HEK293 (cell line): ENCODE results near the gene IRF6.
A peak's percentile ranks its signal among the peaks of the same experiment; 100 is the strongest.

Experiments
- ATF2 ChIP-seq: fragments of 450-650 bp; formaldehyde crosslinking; IDR thresholded peaks from 2 replicates; pipeline ENCODE4 v1.5.1; 2016; ENCODE audit warnings: missing biosample characterization, missing genetic modification characterization, low read depth
- EGR2 ChIP-seq: fragments of 450-650 bp; formaldehyde crosslinking; IDR thresholded peaks from 2 replicates; pipeline ENCODE4 v1.5.1; 2016; ENCODE audit warnings: low read depth, missing biosample characterization, missing genetic modification characterization
- KLF1 ChIP-seq: fragments of 450-650 bp; formaldehyde crosslinking; IDR thresholded peaks from 2 replicates; pipeline ENCODE4 v1.5.1; 2016; ENCODE audit warnings: missing biosample characterization, missing genetic modification characterization
- RBAK ChIP-seq: fragments of 450-650 bp; formaldehyde crosslinking; IDR thresholded peaks from 2 replicates; pipeline ENCODE4 v1.5.1; 2016; ENCODE audit warnings: missing biosample characterization, missing genetic modification characterization
- REST ChIP-seq: fragments of 450-650 bp; formaldehyde crosslinking; IDR thresholded peaks from 2 replicates; pipeline ENCODE4 v1.5.1; 2016; ENCODE audit warnings: missing biosample characterization, missing genetic modification characterization
- TSHZ1 ChIP-seq: fragments of 450-650 bp; formaldehyde crosslinking; IDR thresholded peaks from 2 replicates; pipeline ENCODE4 v1.5.1; 2016; ENCODE audit warnings: missing biosample characterization, missing genetic modification characterization, borderline replicate concordance
- ZBTB20 ChIP-seq: fragments of 450-650 bp; formaldehyde crosslinking; IDR thresholded peaks from 2 replicates; pipeline ENCODE4 v1.5.1; 2016; ENCODE audit warnings: missing biosample characterization, missing genetic modification characterization
- ZBTB44 ChIP-seq: fragments of 450-650 bp; IDR thresholded peaks from 2 replicates; pipeline ENCODE4 v1.5.1; 2018; ENCODE audit warnings: missing biosample characterization, mild to moderate bottlenecking, missing genetic modification characterization
- ZEB2 ChIP-seq: fragments of 450-650 bp; formaldehyde crosslinking; IDR thresholded peaks from 2 replicates; pipeline ENCODE4 v1.5.1; 2016; ENCODE audit warnings: missing biosample characterization, missing genetic modification characterization
- ZFP37 ChIP-seq: fragments of 450-650 bp; formaldehyde crosslinking; IDR thresholded peaks from 2 replicates; pipeline ENCODE4 v1.5.1; 2016; ENCODE audit warnings: missing biosample characterization, missing genetic modification characterization
- ZNF24 ChIP-seq: fragments of 450-650 bp; formaldehyde crosslinking; IDR thresholded peaks from 2 replicates; pipeline ENCODE4 v1.5.1; 2016; ENCODE audit warnings: missing biosample characterization, missing genetic modification characterization
- ZNF324 ChIP-seq: fragments of 450-650 bp; formaldehyde crosslinking; IDR thresholded peaks from 2 replicates; pipeline ENCODE4 v1.5.1; 2016; ENCODE audit warnings: missing biosample characterization, missing genetic modification characterization
- ZNF530 ChIP-seq: fragments of 450-650 bp; formaldehyde crosslinking; IDR thresholded peaks from 2 replicates; pipeline ENCODE4 v1.5.1; 2016; ENCODE audit warnings: low read depth, missing biosample characterization, missing genetic modification characterization
- ZNF544 ChIP-seq: fragments of 450-650 bp; formaldehyde crosslinking; IDR thresholded peaks from 2 replicates; pipeline ENCODE4 v1.5.0; 2017; ENCODE audit warnings: missing biosample characterization, missing genetic modification characterization
- ZNF610 ChIP-seq: fragments of 450-650 bp; formaldehyde crosslinking; IDR thresholded peaks from 2 replicates; pipeline ENCODE4 v1.5.1; 2016; ENCODE audit warnings: missing biosample characterization, missing genetic modification characterization, borderline replicate concordance
- ZNF629 ChIP-seq: fragments of 450-650 bp; formaldehyde crosslinking; IDR thresholded peaks from 2 replicates; pipeline ENCODE4 v1.5.1; 2017; ENCODE audit warnings: missing biosample characterization, missing genetic modification characterization
- ZNF658 ChIP-seq: fragments of 450-650 bp; formaldehyde crosslinking; IDR thresholded peaks from 2 replicates; pipeline ENCODE4; 2016; ENCODE audit warnings: missing biosample characterization, missing genetic modification characterization
- ZNF692 ChIP-seq: fragments of 450-650 bp; formaldehyde crosslinking; IDR thresholded peaks from 2 replicates; pipeline ENCODE4 v1.5.1; 2016; ENCODE audit warnings: missing biosample characterization, missing genetic modification characterization
- ZNF747 ChIP-seq: fragments of 450-650 bp; formaldehyde crosslinking; IDR thresholded peaks from 2 replicates; pipeline ENCODE4 v1.5.1; 2016; ENCODE audit warnings: missing biosample characterization, missing genetic modification characterization
- ZNF76 ChIP-seq: fragments of 450-650 bp; formaldehyde crosslinking; IDR thresholded peaks from 2 replicates; pipeline ENCODE4; 2016; ENCODE audit warnings: low read depth, missing biosample characterization, missing genetic modification characterization, borderline replicate concordance
- ZNF843 ChIP-seq: fragments of 450-650 bp; formaldehyde crosslinking; IDR thresholded peaks from 2 replicates; pipeline ENCODE4 v1.5.1; 2016; ENCODE audit warnings: missing biosample characterization, missing genetic modification characterization
- ZSCAN30 ChIP-seq: fragments of 450-650 bp; IDR thresholded peaks from 2 replicates; pipeline ENCODE4 v1.5.1; 2018; ENCODE audit warnings: missing biosample characterization, mild to moderate bottlenecking, missing genetic modification characterization, moderate library complexity
- ZXDB ChIP-seq: fragments of 450-650 bp; formaldehyde crosslinking; IDR thresholded peaks from 2 replicates; pipeline ENCODE4 v1.5.1; 2016; ENCODE audit warnings: missing biosample characterization, missing genetic modification characterization

The IRF6 gene

GRCh38 chr1:209850342-209850979 lies 44.5 kb upstream of the IRF6 start (continued):
- TF ChIP-seq ZNF610 (no peak), ZEB2 (tag by site-specific recombination) (peak; percentile 76; the same call in 1 of the 2 replicates), TSHZ1 (tag by site-specific recombination) (peak; percentile 57; the same call in 1 of the 2 replicates), REST (tag by site-specific recombination) (no peak), ZNF747 (no peak), ZSCAN30 (tag by site-specific recombination) (0 out of 2 replicates have a peak, but pooled peaks have one; percentile 39), EGR2 (tag by site-specific recombination) (no peak), KLF1 (tag by site-specific recombination) (0 out of 2 replicates have a peak, but pooled peaks have one; percentile 14), ZXDB (tag by site-specific recombination) (0 out of 2 replicates have a peak, but pooled peaks have one; percentile 30), ZNF629 (peak; percentile 85), RBAK (tag by site-specific recombination) (no peak), ZNF530 (tag by site-specific recombination) (no peak), ZFP37 (tag by site-specific recombination) (peak; percentile 78; the same call in 1 of the 2 replicates), ZBTB44 (tag by site-specific recombination) (peak; percentile 71), ATF2 (tag by site-specific recombination) (peak; percentile 63; the same call in 1 of the 2 replicates), ZNF843 (tag by site-specific recombination) (0 out of 2 replicates have a peak, but pooled peaks have one; percentile 17), ZNF324 (tag by site-specific recombination) (0 out of 2 replicates have a peak, but pooled peaks have one; percentile 27), ZNF24 (0 out of 2 replicates have a peak, but pooled peaks have one; percentile 48), ZBTB20 (no peak), ZNF692 (tag by site-specific recombination) (peak; percentile 46; the same call in 1 of the 2 replicates), ZNF658 (tag by site-specific recombination) (no peak), ZNF76 (peak; percentile 47; the same call in 1 of the 2 replicates), ZNF544 (tag by site-specific recombination) (no peak)
